Breast epithelium (tissue), 4 donors: ENCODE data around the gene NUCB1. TPM values are rescaled to one million over a fixed set of nuclear protein-coding genes. Genes with fewer than 3 reads are reported as not detected.

Experiments
- DNase-seq, 2 donors: peaks; one replicate each; pipeline ENCODE4 v3.0.0-alpha.2; 2019; ENCODE audit warnings: low spot score in 2 of 2
- H3K27ac ChIP-seq, 2 donors: fragments of 200-600 bp; sonication (generic) in 1 of 2; one replicate each; pipeline ENCODE4 v1.5.1; 2016 to 2019; ENCODE audit warnings: mild to moderate bottlenecking in 1 of 2
- H3K27me3 ChIP-seq, 2 donors: fragments of 200-600 bp; sonication (generic) in 1 of 2; one replicate each; pipeline versions ENCODE4 v1.5.1 to v1.6.0; 2017 to 2019; ENCODE audit warnings: control low read depth in 1 of 2, mild to moderate bottlenecking in 1 of 2
- H3K36me3 ChIP-seq: fragments of 200-600 bp; one replicate; pipeline ENCODE4 v1.5.1; 2019
- H3K4me1 ChIP-seq, 2 donors: fragments of 200-600 bp; sonication (generic); one replicate each; pipeline ENCODE4 v1.5.1; 2016 to 2019; ENCODE audit warnings: control low read depth in 1 of 2
- H3K4me3 ChIP-seq, 3 donors: fragments of 200-600 bp; sonication (generic); 1 replicate in 2 of 3; 2 replicates in 1 of 3; pipeline ENCODE4 v1.5.1; 2016 to 2019; ENCODE audit warnings: mild to moderate bottlenecking in 3 of 3, moderate library complexity in 2 of 3
- H3K9me3 ChIP-seq, 2 donors: fragments of 200-600 bp; sonication (generic) in 1 of 2; one replicate each; pipeline ENCODE4 v1.5.1; 2016 to 2019; ENCODE audit warnings: control low read depth in 1 of 2
- POLR2A ChIP-seq: fragments of 450-650 bp; IDR thresholded peaks from one replicate; pipeline ENCODE4 v1.6.1; 2016; ENCODE audit warnings: antibody characterized with exemption, mild to moderate bottlenecking, moderate library complexity
- POLR2AphosphoS5 ChIP-seq, 3 donors: sonication (generic); formaldehyde crosslinking; IDR thresholded peaks; one replicate each; pipeline ENCODE4 v1.6.1; 2017; ENCODE audit warnings: antibody characterized with exemption in 3 of 3
- intact Hi-C: fragments of 100-400 bp; cut with DNase I; formaldehyde crosslinking; loops from one replicate; pipeline ENCODE4 v1.15.1; 2023; ENCODE audit warnings: low total_unique reads
- total RNA-seq, 3 donors: library from RNA; depleted of rRNA; stranded (reverse); fragments of >200 nt; gene quantifications; one replicate each; pipeline ENCODE4 v1.1.0, GENCODE V29; 2016
- TF ChIP-seq, protein P1 (sequence below), 3 donors: fragments of 450-650 bp; IDR thresholded peaks; one replicate each; pipeline ENCODE4 v1.5.1; 2016 to 2017; ENCODE audit warnings: antibody characterized with exemption in 3 of 3, mild to moderate bottlenecking in 3 of 3, moderate library complexity in 3 of 3

Gene NUCB1
- total RNA-seq, 3 donors from 2014 or later = 131 to 333 (median 223) TPM

- Histone ChIP-seq H3K27ac (peak overlapping the region; percentile 92 to 93), H3K27me3 (no peaks in the 10 kb centered on the region), H3K9me3 (no peaks in the 10 kb centered on the region), H3K36me3 (no peaks in the 10 kb centered on the region), H3K4me3 (no peak overlapping the region), H3K4me1 (peaks cover 0 to 14% of the 10 kb centered on the region in 2 donors)
- intact Hi-C loops = no loop called here
- DNase-seq = no peak
- no peak for TF ChIP-seq POLR2A
- TF ChIP-seq, protein P1, sequence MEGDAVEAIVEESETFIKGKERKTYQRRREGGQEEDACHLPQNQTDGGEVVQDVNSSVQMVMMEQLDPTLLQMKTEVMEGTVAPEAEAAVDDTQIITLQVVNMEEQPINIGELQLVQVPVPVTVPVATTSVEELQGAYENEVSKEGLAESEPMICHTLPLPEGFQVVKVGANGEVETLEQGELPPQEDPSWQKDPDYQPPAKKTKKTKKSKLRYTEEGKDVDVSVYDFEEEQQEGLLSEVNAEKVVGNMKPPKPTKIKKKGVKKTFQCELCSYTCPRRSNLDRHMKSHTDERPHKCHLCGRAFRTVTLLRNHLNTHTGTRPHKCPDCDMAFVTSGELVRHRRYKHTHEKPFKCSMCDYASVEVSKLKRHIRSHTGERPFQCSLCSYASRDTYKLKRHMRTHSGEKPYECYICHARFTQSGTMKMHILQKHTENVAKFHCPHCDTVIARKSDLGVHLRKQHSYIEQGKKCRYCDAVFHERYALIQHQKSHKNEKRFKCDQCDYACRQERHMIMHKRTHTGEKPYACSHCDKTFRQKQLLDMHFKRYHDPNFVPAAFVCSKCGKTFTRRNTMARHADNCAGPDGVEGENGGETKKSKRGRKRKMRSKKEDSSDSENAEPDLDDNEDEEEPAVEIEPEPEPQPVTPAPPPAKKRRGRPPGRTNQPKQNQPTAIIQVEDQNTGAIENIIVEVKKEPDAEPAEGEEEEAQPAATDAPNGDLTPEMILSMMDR (IDR thresholded peaks at IDR 0.05) = no peak
- TF ChIP-seq POLR2AphosphoS5 (IDR thresholded peaks at IDR 0.05) = no peak
Measured at GRCh38 chr19:48962849-48963165, 62.7 kb downstream of the NUCB1 start.

- TF ChIP-seq POLR2A (no peak), POLR2AphosphoS5 (IDR thresholded peaks at IDR 0.05) (peak in 2 of 3 donors; percentile 35 to 48)
- TF ChIP-seq, protein P1 (IDR thresholded peaks at IDR 0.05) = no peak
- DNase-seq = peak; percentile 60 to 64
- intact Hi-C loops = no loop called here
- no peaks in the 10 kb centered on the region for H3K27me3 ChIP-seq
- H3K36me3 ChIP-seq = no peaks in the 10 kb centered on the region
- H3K4me1 ChIP-seq = peaks cover 0 to 14% of the 10 kb centered on the region in 2 donors
- no peaks in the 10 kb centered on the region for H3K9me3 ChIP-seq
- H3K27ac ChIP-seq = peak overlapping the region; percentile 92 to 93
- H3K4me3 ChIP-seq = peak overlapping the region; percentile 81 to 92 (median 88)
Measured at GRCh38 chr19:48963371-48964204, 63.5 kb downstream of the NUCB1 start.

DNA sequence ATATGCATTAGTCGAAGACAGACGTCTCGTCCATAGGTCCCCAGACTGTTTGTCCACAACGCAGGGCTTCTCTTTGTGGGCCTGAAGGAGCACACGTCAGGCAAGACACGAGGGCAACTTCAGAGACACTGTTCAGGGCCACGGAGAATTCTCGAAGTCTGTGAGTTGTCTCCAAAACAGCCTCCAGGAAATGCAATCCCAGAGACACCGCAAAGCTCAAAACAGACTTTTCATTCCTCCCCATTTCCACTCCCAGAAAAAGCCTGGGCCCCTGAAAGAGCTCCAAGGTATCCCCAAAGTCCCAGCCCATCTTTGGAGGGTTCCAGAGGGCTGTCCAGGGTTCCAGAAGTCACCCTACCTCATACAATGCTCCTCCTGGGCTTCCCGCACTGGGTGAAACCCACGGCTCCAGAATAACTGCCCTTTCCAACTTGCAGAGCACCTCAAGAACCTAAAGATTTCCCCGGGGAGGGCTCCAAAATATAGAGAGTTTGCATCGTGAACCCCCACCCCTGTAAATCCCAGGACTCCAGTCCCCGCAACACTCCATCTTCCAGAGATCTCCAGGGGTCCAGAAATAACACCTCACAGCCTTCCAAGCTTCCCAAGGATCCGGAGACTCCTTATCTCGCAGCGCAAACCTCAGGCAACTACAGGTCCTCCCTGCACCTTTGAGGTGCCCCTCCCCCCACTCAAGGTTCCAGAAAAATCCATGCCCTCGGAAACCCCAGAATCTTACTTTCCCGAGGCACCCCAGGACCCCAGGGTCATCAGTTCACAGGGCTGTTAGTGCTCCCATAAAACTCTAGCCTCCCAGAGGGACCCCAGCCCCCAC, 64.3 kb downstream of the NUCB1 start:
- intact Hi-C loops = no loop called here
- no peaks in the 10 kb centered on the region for H3K9me3 ChIP-seq
- no peaks in the 10 kb centered on the region for H3K36me3 ChIP-seq
- TF ChIP-seq, protein P1 (IDR thresholded peaks at IDR 0.05) = no peak
- TF ChIP-seq POLR2A (no peak), POLR2AphosphoS5 (IDR thresholded peaks at IDR 0.05) (no peak)
- peak overlapping the region; percentile 92 to 93 for H3K27ac ChIP-seq
- no peaks in the 10 kb centered on the region for H3K27me3 ChIP-seq
- no peak for DNase-seq
- H3K4me1 ChIP-seq = peaks cover 0 to 14% of the 10 kb centered on the region in 2 donors
- peak overlapping the region; percentile 81 to 92 (median 88) for H3K4me3 ChIP-seq

DNA sequence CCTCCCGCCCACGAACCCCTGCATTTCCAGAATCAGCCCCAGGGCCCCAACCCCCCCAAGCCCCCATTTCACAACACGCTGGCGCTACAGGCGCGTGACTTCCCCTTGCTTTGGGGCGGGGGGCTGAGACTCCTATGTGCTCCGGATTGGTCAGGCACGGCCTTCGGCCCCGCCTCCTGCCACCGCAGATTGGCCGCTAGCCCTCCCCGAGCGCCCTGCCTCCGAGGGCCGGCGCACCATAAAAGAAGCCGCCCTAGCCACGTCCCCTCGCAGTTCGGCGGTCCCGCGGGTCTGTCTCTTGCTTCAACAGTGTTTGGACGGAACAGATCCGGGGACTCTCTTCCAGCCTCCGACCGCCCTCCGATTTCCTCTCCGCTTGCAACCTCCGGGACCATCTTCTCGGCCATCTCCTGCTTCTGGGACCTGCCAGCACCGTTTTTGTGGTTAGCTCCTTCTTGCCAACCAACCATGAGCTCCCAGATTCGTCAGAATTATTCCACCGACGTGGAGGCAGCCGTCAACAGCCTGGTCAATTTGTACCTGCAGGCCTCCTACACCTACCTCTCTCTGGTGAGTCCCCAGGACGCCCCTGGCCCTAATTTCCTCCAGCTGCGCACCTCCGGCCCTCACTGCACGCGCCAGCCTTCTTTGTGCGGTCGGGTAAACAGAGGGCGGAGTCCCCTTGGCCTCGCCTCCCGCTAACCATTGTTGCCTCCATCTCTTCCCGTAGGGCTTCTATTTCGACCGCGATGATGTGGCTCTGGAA, 65.1 kb downstream of the NUCB1 start, which contains the start of gene FTL:
TSS of gene FTL (plus strand) at position 270 of the 766 bp plus-strand sequence. CDS start at position 469, 199 bp downstream.
- TF ChIP-seq, protein P1 (IDR thresholded peaks at IDR 0.05) = peak in 1 of 3 donors; percentile 24
- TF ChIP-seq POLR2AphosphoS5 (IDR thresholded peaks at IDR 0.05) = peak; percentile 98 to 100 (median 100)
- TF ChIP-seq POLR2A = peak; percentile 99
- peaks cover 0 to 14% of the 10 kb centered on the region in 2 donors for H3K4me1 ChIP-seq
- peak within 1 kb of the TSS; percentile 81 to 92 (median 88) for H3K4me3 ChIP-seq
- peak within 1 kb of the TSS; percentile 92 to 93 for H3K27ac ChIP-seq
- H3K27me3 ChIP-seq = no peaks in the 10 kb centered on the region
- no peaks in the 10 kb centered on the region for H3K9me3 ChIP-seq
- no peaks in the 10 kb centered on the region for H3K36me3 ChIP-seq
- intact Hi-C loops = no loop called here
- peak; percentile 94 to 96 for DNase-seq
